ENCODE measurements around the gene COQ5. TPM values are rescaled to one million over a fixed set of nuclear protein-coding genes. Genes with fewer than 3 reads are reported as not detected.

COQ5 gene
- total RNA-seq, 1 donor from 2014 or later: 30.5 TPM

Small RNAs within 50 kb of the gene (small RNA-seq; reads per million reads assigned to genes)
- not detected for gene RF00019 (ENCODE audit: low replicate concordance)

Other genes with a start within 250 kb of the COQ5 start
- under 0.01 TPM for gene RNU4-2, start 237.3 kb downstream of the COQ5 start, total RNA-seq
- gene RNU4-1, start 235.9 kb downstream of the COQ5 start, total RNA-seq: under 0.01 TPM
- 3.3 TPM for gene SIRT4, start 226.8 kb downstream of the COQ5 start, total RNA-seq
- gene PLA2G1B, start 201.4 kb downstream of the COQ5 start, total RNA-seq: not detected
- 0.99 TPM for gene MSI1, start 160.0 kb downstream of the COQ5 start, total RNA-seq
- gene COX6A1, start 91.0 kb downstream of the COQ5 start, total RNA-seq: 242 TPM
- 14.4 TPM for gene TRIAP1, start 82.8 kb downstream of the COQ5 start, total RNA-seq
- 18.1 TPM for gene GATC, start 82.7 kb downstream of the COQ5 start, total RNA-seq
- 105 TPM for gene SRSF9, start 59.4 kb downstream of the COQ5 start, total RNA-seq
- gene DYNLL1, start 33.0 kb downstream of the COQ5 start, total RNA-seq: 226 TPM
- 127 TPM for gene RNF10, start 5.2 kb upstream of the COQ5 start, total RNA-seq
- 15.1 TPM for gene POP5, start 52.2 kb upstream of the COQ5 start, total RNA-seq
- 1.3 TPM for gene CABP1, start 111.5 kb upstream of the COQ5 start, total RNA-seq
- 53.9 TPM for gene MLEC, start 158.0 kb upstream of the COQ5 start, total RNA-seq
- 15.5 TPM for gene UNC119B, start 181.3 kb upstream of the COQ5 start, total RNA-seq
- gene ACADS, start 196.7 kb upstream of the COQ5 start, total RNA-seq: 12.3 TPM